Spinal cord (tissue), 10 donors: ENCODE measurements around the gene ESPL1. TPM values are rescaled to one million over a fixed set of nuclear protein-coding genes. Genes with fewer than 3 reads are reported as not detected.

Source experiments
- DNase-seq, 6 donors: peaks; one replicate each; pipeline versions ENCODE4 v3.0.0 to v3.0.0-alpha.2; 2013 to 2015; ENCODE audit warnings: low spot score in 6 of 6, low read depth in 4 of 6
- H3K27ac ChIP-seq: one replicate; pipeline ENCODE4 v1.5.1; 2013; ENCODE audit warnings: low read depth, low read length, control low read depth
- H3K27me3 ChIP-seq: one replicate; pipeline ENCODE4 v1.6.1; 2013; ENCODE audit warnings: low read length; ENCODE audit not compliant: control insufficient read depth, insufficient read depth
- H3K36me3 ChIP-seq: one replicate; pipeline ENCODE4 v1.6.1; 2013; ENCODE audit warnings: low read length; ENCODE audit not compliant: control insufficient read depth, insufficient read depth
- H3K4me1 ChIP-seq: one replicate; pipeline ENCODE4 v1.6.1; 2013; ENCODE audit warnings: low read length; ENCODE audit not compliant: control insufficient read depth, insufficient read depth
- H3K4me3 ChIP-seq: one replicate; pipeline ENCODE4 v1.5.1; 2013; ENCODE audit warnings: low read depth, low read length, control low read depth
- H3K9me3 ChIP-seq: one replicate; pipeline ENCODE4 v1.6.1; 2013; ENCODE audit warnings: low read length; ENCODE audit not compliant: control insufficient read depth, insufficient read depth
- WGBS: methylation state at CpG from one replicate; pipeline ENCODE4 v1.1.5; 2013; ENCODE audit warnings: missing lambda C conversion rate; ENCODE audit not compliant: insufficient coverage; 5-methylcytosine and 5-hydroxymethylcytosine counted together
- polyA plus RNA-seq, 2 donors: library from polyadenylated mRNA; unstranded; fragments of 120-200 nt; gene quantifications; one replicate each; pipeline ENCODE4 v1.2.1, GENCODE V29; 2013; ENCODE audit not compliant: insufficient read length in 2 of 2
- total RNA-seq, 2 donors: library from RNA; depleted of rRNA in 1 of 2; stranded (reverse); fragments of 120-200 nt in 1 of 2; fragments of >200 nt in 1 of 2; gene quantifications; one replicate each; pipeline versions ENCODE4 v1.2.3 to v1.2.4, GENCODE V29; 2013 to 2014
- donor health status: healthy.

ESPL1 gene
- total and polyA plus RNA-seq, 4 donors, result 3.0 to 9.2 (median 5.2) TPM

DNA sequence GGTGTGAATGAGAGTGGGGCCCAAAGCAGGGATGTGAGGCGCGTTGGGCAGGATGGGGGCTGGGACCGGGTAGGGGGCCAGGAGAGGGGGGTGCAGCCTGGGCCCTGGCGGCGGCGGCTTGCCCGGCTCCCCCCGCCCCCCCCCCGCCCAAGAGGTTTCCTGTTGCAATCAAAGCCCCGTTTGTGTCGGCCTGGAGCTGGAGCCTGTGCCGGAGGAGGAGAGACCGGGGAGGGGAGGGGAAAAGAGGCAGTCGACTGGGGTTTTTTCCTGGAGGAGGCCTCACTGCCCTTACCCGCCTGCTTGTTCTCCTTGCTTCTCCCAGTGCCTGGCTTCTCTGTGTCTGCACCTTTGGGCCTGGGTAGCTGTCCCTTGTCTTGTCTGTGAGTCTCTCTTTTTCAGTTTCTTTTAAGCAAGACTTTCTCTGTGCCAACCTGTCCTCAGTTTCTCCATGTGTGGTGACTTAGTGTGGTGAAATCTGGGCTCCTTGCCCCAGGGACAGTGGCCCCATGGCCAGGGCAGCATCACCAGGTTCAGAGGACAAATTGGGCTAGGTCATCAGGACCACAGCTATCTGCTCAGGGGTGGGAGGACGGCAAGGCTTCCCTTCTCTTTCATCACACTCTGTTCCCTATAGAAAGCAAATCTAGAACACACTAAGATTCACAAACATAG is 44.6 kb upstream of the ESPL1 start:
- Histone ChIP-seq H3K4me3 (no peak overlapping the region), H3K4me1 (peaks cover 65% of the 10 kb centered on the region), H3K9me3 (no peaks in the 10 kb centered on the region), H3K27me3 (no peaks in the 10 kb centered on the region), H3K27ac (peak overlapping the region; percentile 100), H3K36me3 (peaks cover 6% of the 10 kb centered on the region)
- WGBS, result 27% methylated on average over 8 of the region's 16 CpGs
- DNase-seq, result peak in 2 of 6 donors; percentile 57 to 79

DNA sequence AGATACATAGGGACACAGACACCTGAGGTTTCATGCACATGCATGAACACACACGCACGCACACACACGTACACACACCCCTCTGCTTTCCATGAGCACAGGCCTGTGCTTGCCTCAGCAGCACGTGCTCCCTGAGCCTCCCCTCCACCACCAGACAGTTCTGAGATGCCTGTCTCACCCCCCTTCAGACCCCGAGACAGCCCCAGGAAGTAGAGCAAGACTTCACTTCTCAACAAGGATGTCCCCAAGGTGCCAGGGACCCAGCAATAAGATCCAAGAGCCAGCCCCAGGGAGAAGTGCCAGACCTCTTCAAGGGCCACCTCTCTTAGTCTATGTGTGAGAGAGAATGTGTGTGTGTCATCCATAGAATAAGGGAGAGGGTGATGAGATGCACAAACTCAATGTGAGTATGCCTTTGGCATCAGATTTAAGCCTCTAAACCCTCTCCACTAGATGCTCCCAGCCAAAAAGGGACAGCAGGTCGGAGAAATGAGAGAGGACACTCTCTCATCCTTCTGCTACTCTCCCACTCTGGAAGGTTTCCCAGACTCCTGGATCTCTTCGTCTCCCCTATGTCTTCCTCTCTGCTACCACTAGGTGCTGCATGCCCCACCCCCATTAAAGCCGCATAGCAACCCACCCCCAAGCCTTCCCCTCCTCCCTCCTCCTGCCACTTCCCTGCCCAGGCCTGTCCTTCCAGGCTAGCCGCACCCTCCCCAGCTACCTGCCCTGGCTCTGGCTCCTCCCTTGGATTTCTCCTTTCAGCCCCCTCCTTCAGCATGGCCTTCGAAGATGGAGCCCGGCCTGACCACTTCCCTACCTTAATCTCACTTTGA is 43.8 kb upstream of the ESPL1 start:
- WGBS, result 53% methylated on average over 10 of the region's 11 CpGs
- no peak overlapping the region for H3K4me3 ChIP-seq
- H3K4me1 ChIP-seq, result peaks cover 61% of the 10 kb centered on the region
- H3K27me3 ChIP-seq, result no peaks in the 10 kb centered on the region
- H3K27ac ChIP-seq, result peak overlapping the region; percentile 100
- H3K36me3 ChIP-seq, result peaks cover 6% of the 10 kb centered on the region
- no peaks in the 10 kb centered on the region for H3K9me3 ChIP-seq
- DNase-seq, result no peak

DNA sequence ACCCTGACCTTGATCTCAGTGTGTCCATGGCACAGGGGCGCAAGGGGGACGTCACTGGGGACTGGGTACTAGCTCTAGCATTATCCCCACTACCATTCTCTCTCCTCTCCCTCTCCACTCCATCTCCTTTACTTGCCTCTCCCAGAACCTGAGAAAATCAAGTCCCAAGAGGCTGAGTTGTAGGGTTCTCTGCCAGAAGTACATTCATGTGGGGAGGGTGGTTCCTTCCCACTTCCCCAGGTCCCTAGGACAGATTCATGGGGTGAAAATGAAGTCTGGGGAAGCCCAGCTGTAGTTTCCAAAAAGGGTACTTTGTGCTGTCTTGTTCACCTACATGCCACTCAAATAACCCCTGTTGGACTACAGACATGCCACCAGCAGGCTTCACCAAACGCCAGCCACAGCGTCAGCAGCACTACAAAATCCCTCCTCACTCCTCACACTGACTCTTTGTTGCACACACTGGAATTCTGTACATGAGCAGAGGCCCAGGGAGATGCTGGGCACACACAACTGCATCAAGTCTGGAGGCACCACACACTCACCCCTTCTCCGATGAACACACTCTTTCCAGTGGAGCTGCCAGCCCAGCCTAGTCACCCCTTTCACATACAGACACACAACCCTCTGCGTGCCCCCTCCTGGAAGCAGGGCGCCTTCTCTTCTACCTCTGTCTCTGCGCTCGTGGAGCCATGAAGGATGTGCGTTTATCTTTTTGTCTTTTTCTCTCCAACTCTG is 43.0 kb upstream of the ESPL1 start:
- no peaks in the 10 kb centered on the region for H3K27me3 ChIP-seq
- H3K36me3 ChIP-seq, result peaks cover 6% of the 10 kb centered on the region
- H3K4me1 ChIP-seq, result peaks cover 59% of the 10 kb centered on the region
- peak overlapping the region; percentile 100 for H3K27ac ChIP-seq
- 73% methylated on average over 8 of the region's 10 CpGs for WGBS
- DNase-seq, result peak in 2 of 6 donors; percentile 36 to 59
- H3K4me3 ChIP-seq, result no peak overlapping the region
- no peaks in the 10 kb centered on the region for H3K9me3 ChIP-seq

DNA sequence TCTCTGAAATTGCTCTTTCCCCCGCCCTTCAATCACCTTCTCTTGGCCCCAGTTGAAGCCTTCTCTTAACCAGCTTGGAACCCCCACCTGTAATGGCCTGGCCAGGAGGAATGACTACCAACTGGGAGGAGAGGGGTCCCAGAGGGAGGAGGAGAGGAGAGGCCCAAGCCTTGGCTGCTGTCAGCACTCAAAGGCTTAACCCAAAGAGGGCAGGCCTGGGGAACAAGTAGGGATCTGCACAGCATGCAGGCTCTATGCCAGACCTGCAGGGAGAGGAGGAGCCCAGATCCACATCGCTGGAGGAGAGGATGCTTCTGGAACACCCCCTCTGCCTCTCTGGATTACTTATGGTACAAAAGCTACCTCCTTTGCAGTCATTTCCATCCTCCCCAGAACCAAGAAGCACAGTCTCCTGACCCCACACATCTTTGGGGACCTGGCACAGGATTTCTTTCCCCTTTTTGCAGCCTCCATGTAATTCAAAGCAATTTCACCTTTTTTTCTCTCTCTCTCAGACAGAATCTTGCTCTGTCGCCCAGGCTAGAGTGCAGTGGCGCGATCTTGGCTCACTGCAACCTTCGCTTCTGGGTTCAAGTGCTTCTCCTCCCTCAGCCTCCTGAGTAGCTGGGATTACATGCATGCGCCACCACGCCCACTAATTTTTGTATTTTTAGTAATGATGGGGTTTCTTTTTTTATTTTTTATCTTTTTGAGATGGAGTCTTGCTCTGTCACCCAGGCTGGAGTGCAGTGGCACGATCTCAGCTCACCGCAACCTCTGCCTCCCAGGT is 42.3 kb upstream of the ESPL1 start:
- H3K27me3 ChIP-seq, result peaks cover under 1% of the 10 kb centered on the region
- peaks cover 60% of the 10 kb centered on the region for H3K4me1 ChIP-seq
- H3K4me3 ChIP-seq, result no peak overlapping the region
- no peak for DNase-seq
- H3K36me3 ChIP-seq, result peaks cover 6% of the 10 kb centered on the region
- H3K9me3 ChIP-seq, result no peaks in the 10 kb centered on the region
- peak overlapping the region; percentile 100 for H3K27ac ChIP-seq
- 78% methylated on average over 5 of the region's 10 CpGs for WGBS

DNA sequence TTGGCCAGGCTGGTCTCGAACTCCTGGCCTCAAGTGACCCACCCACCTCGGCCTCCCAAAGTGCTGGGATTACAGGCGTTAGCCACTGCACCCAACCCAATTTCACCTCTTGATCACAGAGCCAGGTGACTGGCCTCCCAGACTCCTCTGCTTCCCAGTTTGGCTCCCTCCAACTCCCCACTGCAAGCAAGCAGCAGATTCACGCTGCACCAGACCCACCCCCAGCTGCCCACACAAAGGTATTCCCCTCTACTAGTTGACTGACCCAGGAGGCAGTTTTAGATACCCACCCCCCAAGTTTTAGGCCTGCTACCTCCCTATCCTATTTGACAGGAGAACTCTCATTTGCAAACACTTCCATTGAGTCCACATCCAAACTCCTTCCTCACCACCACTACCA is 41.3 kb upstream of the ESPL1 start:
- H3K4me1 ChIP-seq, result peaks cover 64% of the 10 kb centered on the region

DNA sequence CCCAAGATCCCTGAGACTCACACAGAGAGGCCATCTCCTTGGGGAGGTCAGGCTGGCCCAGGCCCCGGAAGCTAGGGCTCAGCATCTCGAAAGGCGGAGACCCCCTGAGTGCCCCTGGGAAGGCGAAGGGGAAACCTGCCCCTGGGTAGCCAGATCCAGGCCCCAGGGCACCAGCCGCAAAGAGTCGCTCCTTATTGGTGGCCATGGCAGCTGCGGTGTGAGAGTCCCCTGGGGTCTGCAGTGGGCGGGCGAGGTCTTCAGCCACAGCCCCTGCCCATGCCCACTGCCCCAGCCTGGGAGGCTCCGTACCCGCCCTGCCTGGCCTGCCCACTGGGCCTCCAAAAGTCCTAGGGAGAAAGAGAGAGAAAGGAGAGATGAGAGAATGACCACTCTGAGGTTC is 40.8 kb upstream of the ESPL1 start:
- WGBS, result 93% methylated on average over 10 of the region's 11 CpGs
- H3K27ac ChIP-seq, result no peak overlapping the region
- no peaks in the 10 kb centered on the region for H3K9me3 ChIP-seq
- no peak overlapping the region for H3K4me3 ChIP-seq
- peaks cover 10% of the 10 kb centered on the region for H3K27me3 ChIP-seq
- peaks cover 6% of the 10 kb centered on the region for H3K36me3 ChIP-seq
- no peak for DNase-seq
- H3K4me1 ChIP-seq, result peaks cover 65% of the 10 kb centered on the region

More for the DNA sequence above, 41.3 kb upstream of the ESPL1 start:
- WGBS, result 88% methylated on average over 4 of the region's 4 CpGs
- peaks cover 6% of the 10 kb centered on the region for H3K36me3 ChIP-seq
- no peaks in the 10 kb centered on the region for H3K9me3 ChIP-seq
- H3K27ac ChIP-seq, result no peak overlapping the region
- DNase-seq, result no peak
- no peak overlapping the region for H3K4me3 ChIP-seq
- peaks cover 9% of the 10 kb centered on the region for H3K27me3 ChIP-seq

DNA sequence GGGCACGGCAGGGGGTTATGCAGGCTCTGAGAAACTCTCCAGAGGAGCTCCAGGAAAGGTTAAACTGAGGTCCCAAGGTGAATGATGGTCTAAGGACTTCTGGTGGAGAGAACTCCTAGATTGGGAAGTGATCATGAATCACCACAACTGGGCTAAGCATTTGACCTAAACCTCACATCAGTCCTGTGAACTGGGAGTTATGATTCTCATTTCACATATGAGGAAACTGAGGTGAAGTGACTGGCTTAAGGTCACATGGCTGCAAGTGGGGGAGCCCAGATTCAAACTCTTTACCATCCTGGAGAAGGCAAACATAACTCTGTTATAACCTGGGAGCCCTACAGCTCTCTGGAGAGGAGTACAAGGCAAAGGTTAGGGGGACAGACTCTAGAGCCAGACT is 40.3 kb upstream of the ESPL1 start:
- H3K27ac ChIP-seq, result no peak overlapping the region
- peaks cover 65% of the 10 kb centered on the region for H3K4me1 ChIP-seq

DNA sequence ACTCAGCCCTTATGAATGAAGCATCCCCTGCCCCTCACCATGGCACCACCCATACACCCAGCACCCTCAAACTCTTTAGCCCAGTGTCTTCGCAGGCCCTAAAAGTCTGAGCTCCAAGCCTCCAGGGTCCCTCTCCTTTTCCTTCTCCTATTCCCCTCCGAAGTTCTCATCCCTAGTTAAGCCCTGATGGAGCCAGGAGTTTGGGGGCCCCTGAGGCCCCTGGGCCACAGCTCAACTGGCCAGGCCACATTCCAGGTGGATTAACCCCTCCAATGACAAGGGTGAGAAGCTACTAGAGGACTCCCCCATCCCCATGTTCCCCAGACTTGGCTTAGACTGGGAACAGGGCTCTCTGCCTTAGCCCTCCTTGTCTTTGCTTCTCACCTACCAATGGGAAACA is 38.6 kb upstream of the ESPL1 start:
- peaks cover 6% of the 10 kb centered on the region for H3K36me3 ChIP-seq
- H3K4me3 ChIP-seq, result no peak overlapping the region
- WGBS, result 84% methylated on average over 2 of the region's 2 CpGs
- H3K4me1 ChIP-seq, result peaks cover 65% of the 10 kb centered on the region
- H3K27me3 ChIP-seq, result peaks cover 17% of the 10 kb centered on the region
- no peaks in the 10 kb centered on the region for H3K9me3 ChIP-seq
- no peak for DNase-seq
- peak overlapping the region; percentile 78 for H3K27ac ChIP-seq

More for the DNA sequence above, 40.3 kb upstream of the ESPL1 start:
- Histone ChIP-seq H3K4me3 (no peak overlapping the region), H3K27me3 (peaks cover 14% of the 10 kb centered on the region), H3K9me3 (no peaks in the 10 kb centered on the region), H3K36me3 (peaks cover 6% of the 10 kb centered on the region)
- no peak for DNase-seq
- no CpG with 5 or more reads among the region's 1 CpG for WGBS
